Measurements from ENCODE around the gene HLA-A. TPM values are rescaled to one million over a fixed set of nuclear protein-coding genes. Genes with fewer than 3 reads are reported as not detected.
"Not testable (repeated sequence)": the region's sequence is repeated elsewhere in the genome, so short reads cannot be mapped to it uniquely, and the experiment has no call there.

Gene HLA-A
- 519 and 1,118 TPM in 2 replicates for total RNA-seq

GRCh38 chr6:29942275-29943052, at the start of gene HLA-A:
HLA-A (plus strand) TSS chr6:29942532; CDS start chr6:29942554, 22 bp downstream.
- peak; percentile 94 to 96 for DNase-seq (ENCODE audit: low read depth in 2 of 2)

GRCh38 chr6:29892696-29893095, 49.6 kb upstream of the HLA-A start:
- DNase-seq (ENCODE audit: low read depth in 2 of 2) = no peak

- no peak for DNase-seq (ENCODE audit: low read depth in 2 of 2)
Observed at GRCh38 chr6:29899281-29899680, 43.1 kb upstream of the HLA-A start.

- no peak for DNase-seq (ENCODE audit: low read depth in 2 of 2)
Observed at GRCh38 chr6:29905286-29905685, 37.0 kb upstream of the HLA-A start.

GRCh38 chr6:29907637-29908340, 34.5 kb upstream of the HLA-A start:
- DNase-seq (ENCODE audit: low read depth in 2 of 2) = no peak

GRCh38 chr6:29908341-29908662, 34.0 kb upstream of the HLA-A start:
- DNase-seq (ENCODE audit: low read depth in 2 of 2) = no peak

GRCh38 chr6:29908710-29909109, 33.6 kb upstream of the HLA-A start:
- peak in 1 of 2 donors; percentile 23 for DNase-seq (ENCODE audit: low read depth in 2 of 2)

- no peak for DNase-seq (ENCODE audit: low read depth in 2 of 2)
Observed at GRCh38 chr6:29909985-29910384, 32.3 kb upstream of the HLA-A start.

- DNase-seq (ENCODE audit: low read depth in 2 of 2) = no peak
Observed at GRCh38 chr6:29912840-29913239, 29.5 kb upstream of the HLA-A start.

- DNase-seq (ENCODE audit: low read depth in 2 of 2) = no peak
Observed at GRCh38 chr6:29916741-29917140, 25.6 kb upstream of the HLA-A start.

GRCh38 chr6:29917857-29918256, 24.5 kb upstream of the HLA-A start:
- no peak for DNase-seq (ENCODE audit: low read depth in 2 of 2)

GRCh38 chr6:29919506-29920445, 22.6 kb upstream of the HLA-A start:
- no peak for DNase-seq (ENCODE audit: low read depth in 2 of 2)

GRCh38 chr6:29924287-29924686, 18.0 kb upstream of the HLA-A start:
- DNase-seq (ENCODE audit: low read depth in 2 of 2) = no peak

- DNase-seq (ENCODE audit: low read depth in 2 of 2) = no peak
Observed at GRCh38 chr6:29924731-29925130, 17.6 kb upstream of the HLA-A start.

GRCh38 chr6:29925321-29925720, 17.0 kb upstream of the HLA-A start:
- no peak for DNase-seq (ENCODE audit: low read depth in 2 of 2)

- no peak for DNase-seq (ENCODE audit: low read depth in 2 of 2)
Observed at GRCh38 chr6:29925727-29926412, 16.5 kb upstream of the HLA-A start.

GRCh38 chr6:29926413-29927274, 15.7 kb upstream of the HLA-A start:
- peak in 1 of 2 donors; percentile 24 for DNase-seq (ENCODE audit: low read depth in 2 of 2)

- no peak for DNase-seq (ENCODE audit: low read depth in 2 of 2)
Observed at GRCh38 chr6:29927275-29927569, 15.1 kb upstream of the HLA-A start.

GRCh38 chr6:29927841-29928388, 14.4 kb upstream of the HLA-A start:
- DNase-seq (ENCODE audit: low read depth in 2 of 2) = no peak

GRCh38 chr6:29930047-29930446, 12.3 kb upstream of the HLA-A start:
- DNase-seq (ENCODE audit: low read depth in 2 of 2) = not testable (repeated sequence)

Measured in dermis microvascular lymphatic vessel endothelial cell (primary cell).